ENCODE results near the gene ISYNA1.

The ISYNA1 gene

GRCh38 chr19:18423258-18424020 lies 14.5 kb downstream of the ISYNA1 start:
- H3K4me3 ChIP-seq (replicated peaks; ENCODE audit: low read depth, low read length): no peak overlapping the region
- no peaks in the 10 kb centered on the region; the same call in 1 of the 2 replicates for H3K36me3 ChIP-seq (ENCODE audit: control insufficient read depth, insufficient read depth, low read length)
- DNase-seq (ENCODE audit: extremely low read depth, insufficient read length): no peak
- TF ChIP-seq CTCF (IDR thresholded peaks at IDR 0.05; ENCODE audit: insufficient read depth, low read length, poor library complexity, severe bottlenecking): no peak
- no peaks in the 10 kb centered on the region for H3K27me3 ChIP-seq (replicated peaks; ENCODE audit: control insufficient read depth, insufficient read depth, low read length)

GRCh38 chr19:18422530-18423191 lies 15.3 kb downstream of the ISYNA1 start:
- DNase-seq (ENCODE audit: extremely low read depth, insufficient read length): no peak
- no peak overlapping the region; the same call in 1 of the 2 replicates for H3K4me3 ChIP-seq (replicated peaks; ENCODE audit: low read depth, low read length)
- TF ChIP-seq CTCF (IDR thresholded peaks at IDR 0.05; ENCODE audit: insufficient read depth, low read length, poor library complexity, severe bottlenecking): no peak
- no peaks in the 10 kb centered on the region; the same call in 1 of the 2 replicates for H3K36me3 ChIP-seq (ENCODE audit: control insufficient read depth, insufficient read depth, low read length)
- no peaks in the 10 kb centered on the region for H3K27me3 ChIP-seq (replicated peaks; ENCODE audit: control insufficient read depth, insufficient read depth, low read length)

- DNase-seq (ENCODE audit: extremely low read depth, insufficient read length): no peak
- TF ChIP-seq CTCF (IDR thresholded peaks at IDR 0.05; ENCODE audit: insufficient read depth, low read length, poor library complexity, severe bottlenecking): no peak
- no peaks in the 10 kb centered on the region for H3K27me3 ChIP-seq (replicated peaks; ENCODE audit: control insufficient read depth, insufficient read depth, low read length)
Observed at GRCh38 chr19:18421371-18421959, 16.5 kb downstream of the ISYNA1 start.

GRCh38 chr19:18420930-18421329 lies 17.0 kb downstream of the ISYNA1 start:
- Histone ChIP-seq H3K4me3 (replicated peaks; ENCODE audit: low read depth, low read length) (peak overlapping the region; percentile 76), H3K36me3 (ENCODE audit: control insufficient read depth, insufficient read depth, low read length) (no peaks in the 10 kb centered on the region; the same call in 1 of the 2 replicates), H3K27me3 (replicated peaks; ENCODE audit: control insufficient read depth, insufficient read depth, low read length) (no peaks in the 10 kb centered on the region)
- no peak for TF ChIP-seq CTCF (IDR thresholded peaks at IDR 0.05; ENCODE audit: insufficient read depth, low read length, poor library complexity, severe bottlenecking)
- no peak for DNase-seq (ENCODE audit: extremely low read depth, insufficient read length)

More at GRCh38 chr19:18421371-18421959, 16.5 kb downstream of the ISYNA1 start:
- Histone ChIP-seq H3K4me3 (replicated peaks; ENCODE audit: low read depth, low read length) (0 out of 2 replicates have a peak overlapping the region, but pooled peaks have one; percentile 12), H3K36me3 (ENCODE audit: control insufficient read depth, insufficient read depth, low read length) (no peaks in the 10 kb centered on the region; the same call in 1 of the 2 replicates)

- Histone ChIP-seq H3K4me3 (replicated peaks; ENCODE audit: low read depth, low read length) (peak overlapping the region; percentile 76), H3K27me3 (replicated peaks; ENCODE audit: control insufficient read depth, insufficient read depth, low read length) (no peaks in the 10 kb centered on the region), H3K36me3 (ENCODE audit: control insufficient read depth, insufficient read depth, low read length) (no peaks in the 10 kb centered on the region)
- DNase-seq (ENCODE audit: extremely low read depth, insufficient read length): peak; percentile 73
- no peak for TF ChIP-seq CTCF (IDR thresholded peaks at IDR 0.05; ENCODE audit: insufficient read depth, low read length, poor library complexity, severe bottlenecking)
Observed at GRCh38 chr19:18419699-18420460, 18.1 kb downstream of the ISYNA1 start.

Measured in GM06990 (cell line).